ENCODE data around the gene SHOC1. TPM values are rescaled to one million over a fixed set of nuclear protein-coding genes. Genes with fewer than 3 reads are reported as not detected.

Gene SHOC1
- total RNA-seq = not detected

DNA sequence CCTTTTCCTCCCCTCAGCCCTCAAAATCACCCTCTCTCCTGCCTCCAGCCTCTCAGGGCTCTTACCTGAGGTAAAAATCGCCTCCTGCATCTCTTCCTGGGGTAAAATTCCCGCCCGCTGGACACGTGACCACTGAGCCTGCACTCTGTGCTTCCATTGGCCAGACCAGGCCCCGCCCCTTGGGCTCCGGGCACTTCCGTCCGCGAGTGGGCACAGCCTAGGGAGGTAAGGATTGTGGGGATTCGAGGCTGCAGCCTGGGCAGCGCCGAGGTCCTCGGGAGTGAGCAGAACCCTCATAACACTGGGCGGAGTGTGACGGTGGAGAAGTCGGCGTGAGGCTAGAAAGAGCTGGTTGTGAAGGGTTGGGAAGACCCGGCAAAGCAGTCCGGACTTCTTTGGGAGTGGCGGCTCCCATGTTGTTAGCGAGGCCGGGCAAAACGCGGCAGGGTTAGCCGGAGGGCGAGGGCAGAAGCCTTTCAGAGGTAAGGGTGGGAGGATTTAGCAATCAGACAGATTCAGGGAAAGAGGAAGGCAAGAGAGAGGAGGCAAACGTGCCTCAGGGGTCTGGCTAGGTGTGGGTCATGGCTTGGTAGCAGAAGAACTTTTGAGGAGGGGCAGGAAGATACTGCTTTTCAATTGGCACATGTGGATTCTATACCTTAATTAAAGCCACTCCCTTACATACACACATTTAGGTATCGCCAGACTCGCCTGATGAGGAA is at the start of gene SHOC1:
Gene SHOC1 (minus strand): TSS at position 103 of the 722 bp plus-strand sequence. CDS start 3,519 bp downstream, outside the sequence.
- ATAC-seq (ENCODE audit: low read depth) (no peak), DNase-seq (no peak)
- Mint-ChIP-seq H3K9me3 (peaks cover 2% of the 10 kb centered on the region), H3K4me1 (no peaks in the 10 kb centered on the region), H3K4me3 (no peak within 1 kb of the TSS), H3K27me3 (no peaks in the 10 kb centered on the region), H3K27ac (no peak within 1 kb of the TSS), H3K36me3 (no peaks in the 10 kb centered on the region)
- POLR2A ChIA-PET = no interaction called here

- DNase-seq (no peak), ATAC-seq (ENCODE audit: low read depth) (no peak)
- Mint-ChIP-seq H3K4me3 (no peak overlapping the region), H3K4me1 (no peaks in the 10 kb centered on the region), H3K27me3 (peaks cover 6% of the 10 kb centered on the region), H3K9me3 (no peaks in the 10 kb centered on the region), H3K36me3 (no peaks in the 10 kb centered on the region), H3K27ac (no peak overlapping the region)
- POLR2A ChIA-PET = no interaction called here
Measured at GRCh38 chr9:111843971-111844370, 49.2 kb upstream of the SHOC1 start.

DNA sequence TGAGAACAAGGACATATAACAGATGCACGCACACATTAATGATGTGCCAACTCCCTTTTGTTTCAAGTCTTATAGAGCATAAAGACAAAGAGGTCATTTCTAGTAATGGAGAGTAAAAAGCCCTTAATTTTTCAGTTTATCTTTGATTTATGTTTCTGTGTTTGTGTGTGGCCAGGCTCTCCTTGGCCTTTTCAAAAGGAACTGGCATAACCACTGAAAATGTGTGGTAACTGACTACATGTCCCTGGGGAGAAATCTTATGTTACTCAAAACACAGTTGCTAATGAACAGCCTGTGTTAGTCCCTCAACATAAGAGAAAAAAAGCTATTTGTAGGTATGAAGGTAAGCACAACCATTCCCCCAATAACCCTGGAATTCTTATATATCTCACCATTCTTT is 47.6 kb upstream of the SHOC1 start:
- H3K27ac Mint-ChIP-seq = no peak overlapping the region
- no peak for ATAC-seq (ENCODE audit: low read depth)
- no peak overlapping the region for H3K4me3 Mint-ChIP-seq
- POLR2A ChIA-PET = no interaction called here
- no peaks in the 10 kb centered on the region for H3K9me3 Mint-ChIP-seq
- DNase-seq = no peak
- H3K4me1 Mint-ChIP-seq = peaks cover 1% of the 10 kb centered on the region
- peaks cover 6% of the 10 kb centered on the region for H3K27me3 Mint-ChIP-seq
- H3K36me3 Mint-ChIP-seq = peaks cover 2% of the 10 kb centered on the region

DNA sequence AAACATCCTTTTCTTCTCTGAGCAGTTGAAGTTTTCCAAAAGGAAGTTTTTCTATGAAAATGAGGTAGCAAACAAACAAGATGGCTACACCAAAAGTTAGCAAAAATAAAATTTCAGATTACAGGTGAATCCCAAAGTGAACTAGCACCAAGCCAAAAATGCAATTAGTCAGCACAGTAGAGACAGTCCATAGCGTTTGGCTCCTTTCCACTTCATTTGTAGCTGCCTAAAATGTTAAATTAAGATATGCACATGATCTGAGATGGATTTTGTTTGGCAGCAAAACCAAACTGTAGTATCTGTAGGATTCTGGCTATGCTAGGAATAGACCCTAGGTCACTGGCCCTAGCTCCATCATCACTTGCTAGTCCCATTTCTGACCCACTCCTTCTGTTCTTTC is 45.7 kb upstream of the SHOC1 start:
- Mint-ChIP-seq H3K9me3 (no peaks in the 10 kb centered on the region), H3K36me3 (peaks cover 2% of the 10 kb centered on the region), H3K27me3 (peaks cover 3% of the 10 kb centered on the region), H3K4me3 (no peak overlapping the region), H3K4me1 (peaks cover 1% of the 10 kb centered on the region), H3K27ac (no peak overlapping the region)
- ATAC-seq (ENCODE audit: low read depth) = no peak
- POLR2A ChIA-PET = no interaction called here
- DNase-seq = no peak

DNA sequence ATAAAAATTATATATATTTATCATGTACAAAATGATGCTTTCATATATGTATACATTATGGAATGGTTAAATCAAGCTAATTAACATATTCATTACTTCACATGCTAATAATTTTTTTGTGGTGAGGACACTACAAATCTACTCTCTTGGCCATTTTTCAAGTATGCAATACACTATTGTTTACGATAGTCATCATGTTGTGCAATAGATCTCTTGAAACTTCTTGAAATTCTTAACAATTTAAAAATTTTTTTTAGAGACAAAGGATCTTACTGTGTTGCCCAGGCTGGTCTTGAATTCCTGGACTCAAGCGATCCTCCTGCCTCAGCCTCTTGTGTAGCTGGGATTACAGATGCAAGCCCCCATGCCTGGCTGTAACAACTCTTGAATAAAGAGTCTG is 45.2 kb upstream of the SHOC1 start:
- peaks cover 2% of the 10 kb centered on the region for H3K36me3 Mint-ChIP-seq
- H3K4me1 Mint-ChIP-seq = peaks cover 1% of the 10 kb centered on the region
- H3K27ac Mint-ChIP-seq = no peak overlapping the region
- H3K9me3 Mint-ChIP-seq = no peaks in the 10 kb centered on the region
- ATAC-seq (ENCODE audit: low read depth) (no peak), DNase-seq (no peak)
- peaks cover 3% of the 10 kb centered on the region for H3K27me3 Mint-ChIP-seq
- H3K4me3 Mint-ChIP-seq = no peak overlapping the region
- POLR2A ChIA-PET = no interaction called here

DNA sequence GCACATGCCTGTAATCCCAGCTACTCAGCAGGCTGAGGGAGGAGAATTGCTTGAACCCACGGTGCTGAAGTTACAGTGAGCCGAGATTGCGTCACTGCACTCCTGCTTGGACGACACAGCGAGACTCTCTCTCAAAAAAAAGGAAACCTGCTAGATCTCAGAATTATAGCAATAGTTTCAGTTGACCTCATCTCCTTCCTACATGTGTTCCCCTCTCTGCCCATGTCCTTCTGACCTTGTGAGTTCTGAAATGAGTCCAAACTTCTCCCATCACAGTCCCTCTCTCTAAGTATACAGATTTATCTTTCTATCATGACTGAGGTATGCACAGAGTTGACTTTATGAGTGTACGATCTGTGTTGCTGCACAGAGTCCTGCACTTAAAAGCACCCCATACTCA is 44.6 kb upstream of the SHOC1 start:
- POLR2A ChIA-PET = no interaction called here
- Mint-ChIP-seq H3K27me3 (peaks cover 3% of the 10 kb centered on the region), H3K36me3 (peaks cover 2% of the 10 kb centered on the region), H3K4me1 (peaks cover 1% of the 10 kb centered on the region), H3K27ac (no peak overlapping the region), H3K9me3 (no peaks in the 10 kb centered on the region), H3K4me3 (no peak overlapping the region)
- ATAC-seq (ENCODE audit: low read depth) (no peak), DNase-seq (no peak)

- DNase-seq = no peak
- H3K27ac Mint-ChIP-seq = no peak overlapping the region
- no peak for ATAC-seq (ENCODE audit: low read depth)
- peaks cover 2% of the 10 kb centered on the region for H3K36me3 Mint-ChIP-seq
- no peak overlapping the region for H3K4me3 Mint-ChIP-seq
- H3K27me3 Mint-ChIP-seq = peaks cover 3% of the 10 kb centered on the region
- peaks cover 1% of the 10 kb centered on the region for H3K4me1 Mint-ChIP-seq
- H3K9me3 Mint-ChIP-seq = no peaks in the 10 kb centered on the region
- POLR2A ChIA-PET = no interaction called here
Measured at GRCh38 chr9:111838439-111838838, 43.7 kb upstream of the SHOC1 start.

DNA sequence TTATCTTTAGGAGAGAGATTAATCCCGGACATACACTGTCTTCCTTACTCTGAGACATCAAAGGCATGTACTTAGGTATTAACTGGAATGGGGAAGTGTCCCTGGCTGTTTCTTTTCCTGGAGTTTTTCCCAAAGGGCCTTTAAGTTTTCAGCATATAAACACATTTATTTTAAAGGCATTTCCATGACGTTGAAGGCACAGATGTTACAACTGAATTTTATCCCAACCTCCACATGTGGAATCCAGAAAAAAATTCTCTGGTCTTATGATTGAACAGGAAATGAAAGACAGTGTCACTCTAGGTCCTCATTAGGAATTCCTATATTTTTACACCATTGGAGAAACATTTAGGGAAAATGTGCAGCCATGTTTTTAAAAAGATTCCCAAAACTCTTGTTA is 41.6 kb upstream of the SHOC1 start:
- Mint-ChIP-seq H3K27me3 (no peaks in the 10 kb centered on the region), H3K27ac (no peak overlapping the region), H3K36me3 (peaks cover 2% of the 10 kb centered on the region), H3K9me3 (no peaks in the 10 kb centered on the region), H3K4me3 (no peak overlapping the region), H3K4me1 (peaks cover 1% of the 10 kb centered on the region)
- ATAC-seq (ENCODE audit: low read depth) = no peak
- POLR2A ChIA-PET = no interaction called here
- DNase-seq = no peak

GRCh38 chr9:111833941-111834340 is 39.2 kb upstream of the SHOC1 start:
- H3K36me3 Mint-ChIP-seq = peaks cover 2% of the 10 kb centered on the region
- H3K4me3 Mint-ChIP-seq = no peak overlapping the region
- H3K27me3 Mint-ChIP-seq = peaks cover 3% of the 10 kb centered on the region
- DNase-seq (no peak), ATAC-seq (ENCODE audit: low read depth) (no peak)
- H3K9me3 Mint-ChIP-seq = no peaks in the 10 kb centered on the region
- no peak overlapping the region for H3K27ac Mint-ChIP-seq
- peaks cover 1% of the 10 kb centered on the region for H3K4me1 Mint-ChIP-seq
- POLR2A ChIA-PET = no interaction called here

- H3K27me3 Mint-ChIP-seq = peaks cover 4% of the 10 kb centered on the region
- H3K4me1 Mint-ChIP-seq = no peaks in the 10 kb centered on the region
Measured at GRCh38 chr9:111832449-111832848, 37.7 kb upstream of the SHOC1 start.

GRCh38 chr9:111831371-111832108 is 36.8 kb upstream of the SHOC1 start:
- H3K4me3 Mint-ChIP-seq = no peak overlapping the region
- no peak for ATAC-seq (ENCODE audit: low read depth)
- no peaks in the 10 kb centered on the region for H3K9me3 Mint-ChIP-seq
- POLR2A ChIA-PET = no interaction called here
- no peak for DNase-seq
- peaks cover 4% of the 10 kb centered on the region for H3K27me3 Mint-ChIP-seq
- no peak overlapping the region for H3K27ac Mint-ChIP-seq
- no peaks in the 10 kb centered on the region for H3K36me3 Mint-ChIP-seq
- H3K4me1 Mint-ChIP-seq = no peaks in the 10 kb centered on the region

More at GRCh38 chr9:111832449-111832848, 37.7 kb upstream of the SHOC1 start:
- ATAC-seq (ENCODE audit: low read depth) (no peak), DNase-seq (no peak)
- POLR2A ChIA-PET = no interaction called here
- Mint-ChIP-seq H3K4me3 (no peak overlapping the region), H3K27ac (no peak overlapping the region), H3K36me3 (no peaks in the 10 kb centered on the region), H3K9me3 (no peaks in the 10 kb centered on the region)

GRCh38 chr9:111828193-111828592 is 33.5 kb upstream of the SHOC1 start:
- Mint-ChIP-seq H3K9me3 (no peaks in the 10 kb centered on the region), H3K36me3 (no peaks in the 10 kb centered on the region), H3K27me3 (peaks cover 8% of the 10 kb centered on the region), H3K4me3 (no peak overlapping the region), H3K27ac (no peak overlapping the region), H3K4me1 (no peaks in the 10 kb centered on the region)
- no peak for ATAC-seq (ENCODE audit: low read depth)
- DNase-seq = no peak
- POLR2A ChIA-PET = no interaction called here

GRCh38 chr9:111825468-111826145 is 30.9 kb upstream of the SHOC1 start:
- DNase-seq (no peak), ATAC-seq (ENCODE audit: low read depth) (no peak)
- Mint-ChIP-seq H3K36me3 (no peaks in the 10 kb centered on the region), H3K4me1 (no peaks in the 10 kb centered on the region), H3K4me3 (no peak overlapping the region), H3K27ac (no peak overlapping the region), H3K27me3 (peaks cover 10% of the 10 kb centered on the region), H3K9me3 (no peaks in the 10 kb centered on the region)
- POLR2A ChIA-PET = no interaction called here

- Mint-ChIP-seq H3K4me1 (no peaks in the 10 kb centered on the region), H3K27ac (no peak overlapping the region), H3K9me3 (peaks cover 1% of the 10 kb centered on the region), H3K36me3 (no peaks in the 10 kb centered on the region), H3K27me3 (peaks cover 6% of the 10 kb centered on the region), H3K4me3 (no peak overlapping the region)
- POLR2A ChIA-PET = no interaction called here
- ATAC-seq (ENCODE audit: low read depth) = no peak
- no peak for DNase-seq
Measured at GRCh38 chr9:111821006-111821528, 26.3 kb upstream of the SHOC1 start.
